Caki2 (cell line): ENCODE measurements around the gene EARS2. TPM values are rescaled to one million over a fixed set of nuclear protein-coding genes. Genes with fewer than 3 reads are reported as not detected.
"Not testable (repeated sequence)": the region's sequence is repeated elsewhere in the genome, so short reads cannot be mapped to it uniquely, and the experiment has no call there.

ENCODE experiments used
- DNase-seq: peaks from one replicate; pipeline ENCODE4 v3.0.0-alpha.2; 2015; ENCODE audit warnings: low read depth
- in situ Hi-C: cut with HindIII; loops from 2 replicates; pipeline ENCODE4 v1.10.0; 2016; ENCODE audit warnings: low sequenced_read_pairs, low pct_unique_long_range_greater_than_20kb, mixed read lengths
- total RNA-seq: library from RNA; depleted of rRNA; stranded (reverse); fragments of >200 nt; shearing (Covaris generic); gene quantifications from 2 replicates; pipeline ENCODE4 v1.2.3, GENCODE V29; 2014; ENCODE audit warnings: low replicate concordance

The EARS2 gene
- total RNA-seq, 1 experiment from 2014 or later: 32.9 TPM

DNA sequence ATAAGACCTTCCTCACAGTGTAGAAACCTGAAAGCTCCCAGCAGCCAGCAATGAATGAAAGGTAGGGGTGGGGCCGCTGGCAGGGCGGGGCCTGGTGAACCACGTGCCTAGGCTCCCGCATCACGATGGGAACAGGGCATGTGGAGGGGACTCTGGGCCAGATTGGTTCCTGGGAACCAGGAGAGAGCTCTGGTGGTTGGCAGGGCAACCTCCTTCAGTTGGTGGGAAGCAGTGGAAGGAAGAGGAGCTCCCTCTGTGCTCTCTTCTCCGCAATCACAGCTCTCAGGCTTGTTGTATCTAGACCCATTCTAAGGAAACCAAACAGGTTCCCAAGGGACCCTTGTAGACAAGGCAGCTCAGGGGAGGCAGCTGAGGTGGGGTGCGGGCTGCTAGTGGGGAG is 57.3 kb downstream of the EARS2 start:
- in situ Hi-C loops: no loop called here
- DNase-seq: no peak

DNA sequence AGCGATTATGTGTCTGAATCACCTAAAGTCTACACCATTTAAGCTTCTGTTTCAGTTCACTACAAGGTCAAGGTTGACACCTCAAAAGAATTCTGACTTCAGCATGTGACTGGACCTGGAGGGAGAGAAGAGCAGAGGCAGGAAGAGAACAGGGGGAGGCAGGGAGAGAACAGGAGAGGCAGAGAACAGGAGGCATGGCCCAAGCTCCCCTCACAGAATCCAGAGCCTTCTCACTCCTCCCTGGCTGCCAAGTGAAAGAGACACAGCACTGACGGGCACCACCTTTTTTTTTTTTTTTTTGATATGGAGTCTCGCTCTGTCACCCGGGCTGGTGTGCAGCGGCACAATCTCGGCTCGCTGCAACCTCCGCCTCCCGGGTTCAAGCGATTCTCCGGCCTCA is 58.3 kb downstream of the EARS2 start:
- no peak for DNase-seq
- in situ Hi-C loops: no loop called here

DNA sequence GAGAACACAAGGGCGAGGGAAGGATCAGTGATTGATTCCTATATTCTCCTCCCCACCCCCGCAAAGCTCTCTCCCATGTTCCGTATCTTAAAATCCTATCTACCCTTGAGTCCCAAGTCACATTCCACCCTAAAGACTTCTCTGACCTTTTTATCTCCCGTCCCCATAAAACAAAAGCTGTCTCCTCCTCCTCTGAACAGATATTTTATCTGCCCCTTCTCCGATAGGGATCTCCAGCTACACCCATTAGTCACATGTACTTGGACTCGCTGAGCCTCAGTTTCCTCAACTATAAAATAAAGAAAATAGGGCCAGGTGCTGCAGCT is 59.6 kb downstream of the EARS2 start:
- DNase-seq: no peak
- in situ Hi-C loops: no loop called here

DNA sequence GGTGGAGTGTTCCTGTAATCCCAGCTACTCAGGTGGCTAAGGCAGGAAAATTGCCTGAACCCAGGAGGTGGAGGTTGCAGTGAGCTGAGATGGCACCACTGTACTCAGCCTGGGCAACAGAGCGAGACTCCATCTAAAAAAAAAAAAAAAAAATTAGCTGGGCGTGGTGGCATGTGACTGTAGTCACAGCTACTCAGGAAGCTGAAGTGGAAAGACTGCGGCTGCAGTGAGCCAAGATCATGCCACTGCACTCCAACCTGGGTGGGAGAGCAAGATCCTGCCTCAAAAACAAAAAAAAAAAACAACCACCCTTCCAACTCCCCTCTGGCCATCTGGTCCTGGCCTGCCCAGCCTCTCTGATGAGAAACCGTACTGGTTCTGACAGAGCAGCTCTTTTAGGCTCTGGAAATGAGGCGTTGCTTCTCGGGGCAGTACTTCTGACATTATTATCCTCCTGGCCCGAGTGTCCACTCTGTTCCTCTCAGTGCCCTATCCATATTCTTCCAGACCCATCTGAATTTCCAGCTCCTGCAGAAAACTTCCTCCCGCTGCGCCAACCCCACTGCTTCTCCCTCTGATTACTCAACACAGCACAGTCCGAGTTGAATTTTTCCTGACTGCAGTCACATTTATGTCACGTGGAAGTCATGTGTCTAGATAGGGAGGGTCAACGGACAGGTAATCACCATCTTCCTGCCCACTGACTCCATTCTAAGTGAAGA is 60.2 kb downstream of the EARS2 start:
- peak; percentile 73 for DNase-seq
- in situ Hi-C loops: no loop called here

DNA sequence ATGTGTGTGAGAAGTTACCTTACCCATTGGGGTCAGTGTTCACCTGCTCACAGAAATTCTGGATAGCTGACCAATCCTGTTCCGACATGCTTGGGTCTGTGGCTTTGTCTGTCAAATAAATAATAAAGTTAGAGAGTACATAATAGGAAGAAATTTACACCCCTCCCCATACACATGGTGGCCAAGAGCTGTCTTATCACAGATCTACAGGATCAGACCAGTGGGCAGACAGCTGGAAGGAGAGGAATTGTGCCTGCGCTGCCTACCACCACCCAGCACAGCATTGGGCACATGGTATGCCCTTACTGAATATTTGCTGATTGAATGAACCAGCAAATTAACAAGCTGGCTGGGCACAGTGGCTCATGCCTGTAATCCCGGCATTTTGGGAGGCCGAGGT is 61.5 kb downstream of the EARS2 start:
- no peak for DNase-seq
- in situ Hi-C loops: no loop called here

DNA sequence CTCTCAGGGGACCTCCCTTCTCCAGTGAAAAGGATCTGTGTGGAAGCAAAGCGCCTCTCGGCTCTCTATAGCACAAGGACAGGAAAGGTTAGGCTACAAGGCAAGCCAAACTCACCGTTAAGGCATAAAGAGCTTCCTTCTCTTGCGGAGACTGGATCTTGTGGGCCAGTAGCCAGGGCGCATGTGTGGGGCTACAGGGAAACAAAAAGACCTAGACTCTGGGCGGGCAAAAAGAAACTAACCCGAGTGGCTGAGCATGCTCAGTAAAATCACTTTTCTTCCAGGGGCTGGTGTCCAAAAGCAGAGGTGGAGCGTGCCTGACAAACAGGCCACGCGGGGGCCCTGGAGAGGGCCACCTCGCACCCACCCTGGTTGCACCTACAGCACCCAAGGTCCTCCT is 63.0 kb downstream of the EARS2 start:
- no peak for DNase-seq
- in situ Hi-C loops: no loop called here

DNA sequence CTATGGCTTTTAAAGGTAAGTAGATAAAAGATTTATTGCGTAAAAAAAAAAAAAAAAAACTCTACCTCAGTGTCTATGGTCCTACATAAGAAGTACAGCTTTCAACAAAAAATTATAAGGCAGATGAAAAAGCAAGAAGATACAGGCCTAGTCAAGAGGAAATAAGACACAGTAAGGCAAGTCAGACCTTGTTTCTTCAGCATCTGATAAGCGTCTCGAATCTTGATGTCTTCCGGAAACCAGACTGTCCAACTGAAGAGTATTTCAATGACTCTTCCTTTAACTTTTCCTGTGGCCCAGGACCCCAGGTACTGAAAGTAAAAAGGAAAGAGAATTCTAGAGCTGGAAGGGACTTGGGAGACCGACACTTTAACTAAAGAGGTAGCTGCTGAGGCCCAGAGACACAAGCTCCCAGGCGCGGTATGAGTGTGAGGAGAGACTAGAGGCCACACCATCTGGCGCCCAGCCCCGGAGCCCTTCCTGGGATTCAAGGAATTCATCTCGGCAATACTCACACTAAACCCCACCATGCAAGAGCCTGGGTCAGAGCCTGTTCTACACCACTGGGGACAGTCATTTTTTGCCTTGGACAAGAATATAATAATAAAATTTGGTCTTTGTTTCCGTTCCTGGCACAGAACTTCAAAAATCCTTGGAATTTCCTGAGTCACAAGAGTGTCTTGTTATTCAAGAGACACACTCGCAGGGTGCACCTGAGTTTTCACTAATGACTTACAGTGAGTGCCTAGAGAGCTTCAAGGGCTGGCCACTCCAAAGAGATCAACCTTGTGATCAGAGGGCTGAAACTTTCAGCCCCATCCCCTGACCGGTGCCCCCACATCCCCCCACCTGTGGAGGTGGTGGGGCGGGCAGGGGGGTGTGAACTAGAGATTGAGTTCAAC is 65.4 kb downstream of the EARS2 start:
- in situ Hi-C loops: no loop called here

DNA sequence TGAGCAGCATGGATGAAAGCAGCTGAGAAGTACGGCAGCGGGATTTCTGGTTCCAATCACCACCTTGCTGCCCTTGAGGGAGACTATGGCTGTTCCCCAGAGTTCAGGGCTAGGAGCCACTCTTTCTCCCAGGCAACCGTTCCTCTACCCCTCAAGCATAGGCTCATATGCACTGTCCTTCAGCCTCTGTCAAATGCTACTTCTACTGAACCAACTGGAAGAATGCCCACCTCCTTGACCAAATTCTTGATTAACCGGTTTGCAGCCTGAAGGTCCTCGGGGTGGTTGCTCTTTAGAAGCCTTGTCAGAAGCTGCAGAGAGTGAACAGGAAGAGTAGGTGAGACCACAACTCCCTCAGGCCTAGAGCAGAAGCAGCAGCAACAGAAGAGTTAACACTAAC is 70.7 kb downstream of the EARS2 start:
- in situ Hi-C loops: no loop called here

More for the DNA sequence above, 65.4 kb downstream of the EARS2 start:
- peak; percentile 83 for DNase-seq

DNA sequence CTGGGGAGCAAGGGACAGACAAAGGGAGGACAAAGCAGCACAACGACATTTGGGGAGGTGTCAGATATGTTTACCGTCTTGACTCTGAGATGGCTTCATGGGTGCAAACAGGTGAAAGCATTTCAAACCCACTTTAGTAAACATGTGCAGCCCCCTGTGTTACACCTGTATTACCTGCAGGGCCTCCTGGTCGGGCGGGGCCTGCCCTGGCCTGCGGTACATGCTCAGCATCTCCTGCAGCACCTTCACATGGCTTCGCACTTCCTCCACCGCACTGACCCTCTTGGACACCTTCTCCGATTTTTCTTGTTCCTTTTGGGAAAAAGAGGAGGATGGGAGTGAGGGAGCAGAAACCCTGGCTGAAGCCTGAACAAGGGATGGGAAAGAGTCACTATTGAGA is 71.3 kb downstream of the EARS2 start:
- DNase-seq: no peak
- in situ Hi-C loops: no loop called here

More for the DNA sequence above, 70.7 kb downstream of the EARS2 start:
- DNase-seq: no peak

DNA sequence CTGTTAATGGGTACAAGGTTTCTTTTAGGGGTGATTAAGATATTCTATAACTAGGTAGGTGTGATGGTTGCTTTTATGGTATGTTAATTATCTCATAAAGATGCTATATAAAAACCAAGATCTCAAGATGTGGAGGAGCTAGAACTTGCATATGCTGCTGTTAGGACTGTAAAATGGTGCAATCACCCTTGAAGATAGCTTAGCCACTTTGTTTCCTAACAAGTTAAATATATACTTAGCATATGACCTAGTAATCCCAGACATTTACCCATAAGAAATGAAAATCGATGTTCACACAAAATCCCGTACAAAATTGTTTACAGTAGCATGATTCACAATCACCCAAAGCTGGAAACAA is 71.9 kb downstream of the EARS2 start:
- no peak for DNase-seq
- in situ Hi-C loops: no loop called here

DNA sequence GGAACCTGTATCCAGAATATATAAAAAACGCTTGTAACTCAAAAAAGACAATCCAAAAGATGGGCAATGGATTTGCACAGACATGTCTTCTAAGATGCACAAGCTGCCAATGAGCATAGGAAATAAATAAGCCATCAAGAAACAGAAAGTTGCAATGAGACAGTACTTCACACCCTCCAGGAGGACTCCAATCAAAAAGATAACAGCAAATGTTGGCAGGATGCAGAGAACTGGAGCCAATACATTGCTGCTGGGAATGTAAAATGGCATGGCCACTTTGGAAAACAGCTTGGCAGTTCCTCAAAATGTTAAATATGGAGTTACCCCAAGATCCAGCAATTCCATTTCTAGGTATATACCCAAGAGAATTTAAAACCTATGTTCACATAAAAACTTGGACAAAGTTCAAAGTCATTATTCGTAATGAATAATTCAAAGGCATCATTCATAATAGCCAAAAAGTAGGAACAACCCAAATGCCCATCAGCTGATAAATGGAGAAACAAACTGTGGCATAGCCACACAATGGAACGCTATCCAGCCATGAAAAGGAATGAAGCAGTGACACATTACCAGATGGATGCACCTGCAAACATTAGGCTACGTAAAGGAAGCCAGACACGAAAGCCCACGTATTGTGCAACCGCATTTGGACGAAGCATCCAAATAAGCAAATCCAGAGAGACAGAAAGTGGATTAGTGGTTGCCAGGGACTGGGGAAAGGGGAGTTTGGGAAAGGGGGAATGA is 72.5 kb downstream of the EARS2 start:
- no peak for DNase-seq
- in situ Hi-C loops: no loop called here

DNA sequence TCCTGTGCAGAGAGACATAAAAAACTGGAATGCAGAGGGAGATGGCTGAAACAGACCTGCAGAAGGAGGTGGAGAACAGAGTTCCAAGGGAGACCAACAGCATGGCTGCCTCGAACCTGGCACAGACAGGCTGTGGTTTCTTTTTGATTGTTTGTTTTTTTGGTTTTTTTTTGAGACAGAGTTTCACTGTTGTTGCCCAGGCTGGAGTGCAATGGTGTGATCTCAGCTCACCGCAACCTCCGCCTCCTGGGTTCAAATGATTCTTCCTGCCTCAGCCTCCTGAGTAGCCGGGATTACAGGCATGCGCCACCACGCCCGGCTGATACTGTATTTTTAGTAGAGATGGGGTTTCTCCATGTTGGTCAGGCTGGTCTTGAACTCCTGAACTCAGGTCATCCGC is 73.7 kb downstream of the EARS2 start:
- in situ Hi-C loops, DNase-seq: not testable (repeated sequence)

DNA sequence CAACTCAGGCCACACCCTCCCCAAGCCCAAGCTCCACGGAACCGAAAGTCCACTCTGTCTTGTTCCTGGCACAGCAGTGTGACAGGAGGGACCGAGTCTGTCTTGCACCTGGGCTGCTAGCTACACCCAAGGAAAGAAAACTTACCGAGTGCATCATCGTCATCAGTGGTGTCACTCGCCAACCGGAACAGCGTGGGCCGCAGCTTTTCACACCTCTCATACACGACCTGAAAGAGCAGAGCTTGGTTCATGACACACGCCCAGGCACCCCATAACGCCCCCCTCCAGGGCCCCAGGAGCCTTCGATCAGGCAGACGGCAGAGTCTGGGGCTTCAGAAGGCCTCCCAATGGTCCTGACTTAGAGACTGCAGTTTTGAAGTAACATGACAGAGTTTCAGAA is 74.4 kb downstream of the EARS2 start:
- no peak for DNase-seq
- in situ Hi-C loops: no loop called here

DNA sequence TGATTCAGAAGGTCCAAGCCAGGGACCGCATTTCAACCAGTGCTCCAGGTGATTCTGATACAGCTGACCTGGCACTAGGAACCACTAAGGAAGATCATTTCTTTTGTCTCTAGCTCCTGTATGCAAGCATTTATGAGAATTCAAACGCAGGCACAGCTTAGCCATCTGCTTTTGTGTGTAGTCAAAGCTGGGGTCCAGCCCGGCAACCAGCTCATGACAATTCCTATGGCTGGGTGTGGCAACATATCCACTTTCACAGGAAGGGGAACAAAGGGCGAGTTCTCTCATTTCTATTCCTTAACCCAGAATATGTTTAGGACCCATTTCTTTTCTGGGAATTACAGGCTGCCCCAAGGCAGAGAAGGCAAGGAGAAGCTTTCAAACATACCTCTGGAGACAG is 76.9 kb downstream of the EARS2 start:
- in situ Hi-C loops: no loop called here
- no peak for DNase-seq

DNA sequence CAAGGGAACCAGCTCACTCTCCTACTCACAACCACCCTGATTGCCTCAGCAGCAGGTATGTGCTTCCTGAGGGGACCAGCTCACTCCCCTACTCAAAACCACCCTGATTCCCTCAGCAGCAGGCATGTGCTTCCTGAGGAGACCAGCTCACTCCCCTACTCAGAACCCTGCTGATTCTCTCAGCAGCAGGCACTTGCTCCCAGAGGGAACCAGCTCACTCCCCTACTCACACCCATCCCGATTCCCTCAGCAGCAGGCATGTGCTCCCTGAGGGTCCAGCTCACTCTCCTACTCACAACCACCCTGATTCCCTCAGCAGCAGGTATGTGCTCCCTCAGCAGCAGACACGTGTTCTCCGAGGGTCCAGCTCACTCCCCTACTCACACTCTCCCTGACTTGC is 78.0 kb downstream of the EARS2 start:
- in situ Hi-C loops: no loop called here
- no peak for DNase-seq

DNA sequence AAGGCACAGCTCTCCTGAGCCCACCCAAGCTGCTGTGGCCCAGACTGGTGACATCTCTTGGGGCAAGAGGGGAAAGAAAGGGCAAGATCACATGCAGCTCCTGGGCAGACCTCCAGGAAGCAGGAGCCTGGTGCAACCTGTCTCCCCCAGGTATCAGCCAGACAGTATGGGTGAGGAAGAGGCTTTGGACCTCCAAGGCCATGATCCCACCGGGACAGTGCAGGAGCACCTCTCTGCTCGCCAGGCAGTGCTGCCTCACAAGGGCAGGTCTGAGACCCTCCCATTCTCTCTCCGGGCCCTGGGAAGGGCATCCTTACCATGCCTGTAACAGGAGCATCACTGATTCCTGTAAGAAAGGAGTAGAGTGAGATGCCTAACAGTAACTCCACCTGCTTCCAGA is 78.6 kb downstream of the EARS2 start:
- in situ Hi-C loops: no loop called here

DNA sequence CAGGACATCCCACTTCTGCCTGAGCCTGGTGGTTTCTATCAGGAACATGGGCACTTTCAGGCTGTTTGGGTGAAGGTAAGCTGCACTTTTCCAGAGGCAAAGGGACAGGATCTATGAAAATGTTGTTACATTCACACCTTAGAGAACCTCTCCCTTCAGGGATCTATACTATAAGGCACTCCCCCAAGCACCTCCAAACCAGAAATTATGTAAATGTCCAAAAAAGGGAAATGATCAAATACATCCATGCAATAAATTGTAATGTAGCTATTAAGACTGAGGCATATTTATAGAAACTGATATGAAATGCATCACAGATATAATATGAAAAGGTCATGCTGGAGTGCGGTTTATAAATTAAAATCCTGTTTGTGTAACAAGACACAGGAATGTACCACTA is 80.9 kb downstream of the EARS2 start:
- in situ Hi-C loops: no loop called here
- no peak for DNase-seq

More for the DNA sequence above, 78.6 kb downstream of the EARS2 start:
- DNase-seq: no peak
